Breast epithelium (tissue), 3 donors: ENCODE measurements around the gene TMEM17.

Experiments
- POLR2AphosphoS5 ChIP-seq, 3 donors: sonication (generic); formaldehyde crosslinking; IDR thresholded peaks; one replicate each; pipeline ENCODE4 v1.6.1; 2017; ENCODE audit warnings: antibody characterized with exemption in 3 of 3
- TF ChIP-seq, protein P1 (sequence below), 3 donors: fragments of 450-650 bp; IDR thresholded peaks; one replicate each; pipeline ENCODE4 v1.5.1; 2016 to 2017; ENCODE audit warnings: antibody characterized with exemption in 3 of 3, mild to moderate bottlenecking in 3 of 3, moderate library complexity in 3 of 3

DNA sequence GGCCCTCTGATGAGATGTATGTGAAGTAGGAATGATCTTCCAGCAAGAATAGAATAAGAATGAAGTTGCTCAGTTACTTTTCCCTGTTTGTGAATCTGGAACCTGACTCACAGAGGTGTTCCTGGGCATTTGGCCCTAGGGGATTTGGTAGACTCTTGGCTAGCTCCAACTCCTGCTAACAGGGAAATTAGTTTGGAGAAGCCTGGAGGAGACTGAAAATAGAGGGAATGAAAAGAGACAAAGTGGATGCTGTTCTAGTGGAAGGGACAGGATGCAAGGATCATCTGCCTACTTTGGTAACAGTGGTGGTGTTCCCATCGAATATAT lies 19.6 kb downstream of the TMEM17 start:
- TF ChIP-seq, protein P1, sequence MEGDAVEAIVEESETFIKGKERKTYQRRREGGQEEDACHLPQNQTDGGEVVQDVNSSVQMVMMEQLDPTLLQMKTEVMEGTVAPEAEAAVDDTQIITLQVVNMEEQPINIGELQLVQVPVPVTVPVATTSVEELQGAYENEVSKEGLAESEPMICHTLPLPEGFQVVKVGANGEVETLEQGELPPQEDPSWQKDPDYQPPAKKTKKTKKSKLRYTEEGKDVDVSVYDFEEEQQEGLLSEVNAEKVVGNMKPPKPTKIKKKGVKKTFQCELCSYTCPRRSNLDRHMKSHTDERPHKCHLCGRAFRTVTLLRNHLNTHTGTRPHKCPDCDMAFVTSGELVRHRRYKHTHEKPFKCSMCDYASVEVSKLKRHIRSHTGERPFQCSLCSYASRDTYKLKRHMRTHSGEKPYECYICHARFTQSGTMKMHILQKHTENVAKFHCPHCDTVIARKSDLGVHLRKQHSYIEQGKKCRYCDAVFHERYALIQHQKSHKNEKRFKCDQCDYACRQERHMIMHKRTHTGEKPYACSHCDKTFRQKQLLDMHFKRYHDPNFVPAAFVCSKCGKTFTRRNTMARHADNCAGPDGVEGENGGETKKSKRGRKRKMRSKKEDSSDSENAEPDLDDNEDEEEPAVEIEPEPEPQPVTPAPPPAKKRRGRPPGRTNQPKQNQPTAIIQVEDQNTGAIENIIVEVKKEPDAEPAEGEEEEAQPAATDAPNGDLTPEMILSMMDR (IDR thresholded peaks at IDR 0.05), result no peak
- TF ChIP-seq POLR2AphosphoS5 (IDR thresholded peaks at IDR 0.05), result no peak
